Endothelial cell of umbilical vein (primary cell): ENCODE results near the gene CLVS2. TPM values are rescaled to one million over a fixed set of nuclear protein-coding genes. Genes with fewer than 3 reads are reported as not detected.

Source experiments
- BruUV-seq: library from RNA; stranded (reverse); fragments of 400-500 nt; replicated peaks from 2 replicates; lab custom pipeline; 2021; lab: Mats Ljungman, UMichigan
- CTCF ChIA-PET: fragments of 300-600, 350-600 bp; sonication (Branson Sonifier 250); formaldehyde crosslinking; loops from one replicate; lab custom pipeline; 2021; ENCODE audit warnings: antibody characterized with exemption, inconsistent platforms; lab: Charles Lee
- POLR2A ChIA-PET: fragments of 300-600, 350-600 bp; sonication (Branson Sonifier 250); formaldehyde crosslinking; loops from one replicate; lab custom pipeline; 2021; ENCODE audit warnings: antibody characterized with exemption, inconsistent platforms; lab: Charles Lee
- DNase-seq: peaks from one replicate; pipeline ENCODE4 v3.0.0-alpha.2; 2011; ENCODE audit warnings: low read depth, low spot score
- FAIRE-seq: peaks from 2 replicates; lab custom pipeline; 2011; peaks lifted over from hg19 to GRCh38; lab: Jason Lieb, UNC
- H2AFZ ChIP-seq: 2 replicates; pipeline ENCODE4 v1.6.0; 2012; ENCODE audit warnings: low read depth, low read length, control low read depth, inconsistent platforms
- H3K27ac ChIP-seq: 2 replicates; pipeline ENCODE4 v1.5.1; 2011; ENCODE audit warnings: low read depth, mild to moderate bottlenecking, control low read depth, low read length, moderate library complexity; ENCODE audit not compliant: insufficient read depth
- H3K27me3 ChIP-seq, 2 experiments: 2 replicates each; pipeline versions ENCODE4 v1.6.0 to v1.6.1; 2011; ENCODE audit warnings: low read length in 2 of 2, mixed read lengths in 1 of 2; ENCODE audit not compliant: control insufficient read depth in 2 of 2, insufficient read depth in 2 of 2
- H3K36me3 ChIP-seq, 2 experiments: 2 replicates in 1 of 2; 3 replicates in 1 of 2; pipeline ENCODE4 v1.5.1; 2011; ENCODE audit warnings: low read length in 2 of 2, mild to moderate bottlenecking in 1 of 2, moderate library complexity in 1 of 2; ENCODE audit not compliant: control insufficient read depth in 2 of 2, insufficient read depth in 2 of 2; ENCODE audit errors: extremely low read depth in 1 of 2
- H3K4me1 ChIP-seq: 3 replicates; pipeline ENCODE4 v1.5.1; 2011; ENCODE audit warnings: mild to moderate bottlenecking, low read length; ENCODE audit not compliant: control insufficient read depth, insufficient read depth; ENCODE audit errors: extremely low read depth
- H3K4me2 ChIP-seq: 2 replicates; pipeline ENCODE4 v1.6.1; 2011; ENCODE audit warnings: low read length, control low read depth, mixed read lengths; ENCODE audit not compliant: insufficient read depth
- H3K4me3 ChIP-seq, 3 experiments: fragments of 200-600 bp in 1 of 3; sonication (generic), shearing (Covaris generic) in 1 of 3; replicated peaks in 1 of 3; 2 replicates each; pipeline ENCODE4 v1.5.1; 2011 to 2016; ENCODE audit warnings: control low read depth in 3 of 3, low read length in 3 of 3, mild to moderate bottlenecking in 2 of 3, inconsistent platforms in 1 of 3, low read depth in 1 of 3, moderate library complexity in 1 of 3; ENCODE audit not compliant: insufficient read depth in 1 of 3
- H3K79me2 ChIP-seq: 2 replicates; pipeline ENCODE4 v1.6.0; 2012; ENCODE audit warnings: low read length, inconsistent platforms; ENCODE audit not compliant: control insufficient read depth, insufficient read depth
- H3K9ac ChIP-seq: replicated peaks from 2 replicates; pipeline ENCODE3; 2011; ENCODE audit warnings: low read length, control low read depth; ENCODE audit not compliant: insufficient read depth; ENCODE audit errors: extremely low read depth
- H3K9me1 ChIP-seq: replicated peaks from 3 replicates; pipeline ENCODE4 v1.6.0; 2011; ENCODE audit warnings: mild to moderate bottlenecking, low read length; ENCODE audit not compliant: control insufficient read depth, insufficient read depth; ENCODE audit errors: extremely low read depth
- H3K9me3 ChIP-seq: replicated peaks from 2 replicates; pipeline ENCODE4 v1.5.1; 2012; ENCODE audit warnings: low read length, inconsistent platforms; ENCODE audit not compliant: control insufficient read depth, insufficient read depth
- H4K20me1 ChIP-seq: replicated peaks from 2 replicates; pipeline ENCODE3; 2011; ENCODE audit warnings: mild to moderate bottlenecking, low read length; ENCODE audit not compliant: control insufficient read depth, insufficient read depth; ENCODE audit errors: extremely low read depth
- EZH2 ChIP-seq: IDR thresholded peaks from 2 replicates; pipeline ENCODE4 v1.6.1; 2012; ENCODE audit warnings: borderline replicate concordance, low read depth, mild to moderate bottlenecking, moderate library complexity, low read length, inconsistent platforms; ENCODE audit not compliant: severe bottlenecking
- FOS ChIP-seq: IDR thresholded peaks from 2 replicates; pipeline ENCODE4 v1.6.1; 2011; ENCODE audit warnings: mild to moderate bottlenecking, low read length, moderate library complexity, borderline replicate concordance; ENCODE audit not compliant: insufficient read depth
- GATA2 ChIP-seq: IDR thresholded peaks from 2 replicates; pipeline ENCODE4 v1.7.0; 2011; ENCODE audit warnings: low read depth, mild to moderate bottlenecking, moderate library complexity, mixed read lengths, low read length; ENCODE audit not compliant: insufficient read length, insufficient read depth
- JUN ChIP-seq: IDR thresholded peaks from 2 replicates; pipeline ENCODE4 v1.6.1; 2011; ENCODE audit warnings: borderline replicate concordance, low read depth; ENCODE audit not compliant: insufficient read length, insufficient read depth
- MYC ChIP-seq: IDR thresholded peaks from one replicate; pipeline ENCODE4 v1.6.1; 2011; ENCODE audit warnings: mild to moderate bottlenecking, low read depth, low read length
- POLR2A ChIP-seq: IDR thresholded peaks from 2 replicates; pipeline ENCODE4 v1.6.1; 2012; ENCODE audit warnings: low read depth, mild to moderate bottlenecking, control low read depth, low read length
- POLR2AphosphoS5 ChIP-seq: IDR thresholded peaks from 2 replicates; pipeline ENCODE4 v1.6.1; 2012; ENCODE audit warnings: low read depth, mild to moderate bottlenecking, control low read depth, low read length, moderate library complexity; ENCODE audit not compliant: insufficient read depth
- dilution Hi-C: fragments of 300-500 bp; cut with MboI; formaldehyde crosslinking; loops from one replicate; pipeline ENCODE4 v1.15.0; 2019; ENCODE audit warnings: low sequenced_read_pairs; ENCODE audit not compliant: extremely low pct_ligation_motif_present
- intact Hi-C: fragments of 100-400 bp; cut with micrococcal nuclease; formaldehyde crosslinking; loops from one replicate; pipeline ENCODE4 v1.10.0; 2022
- polyA plus RNA-seq, 4 experiments: library from polyadenylated mRNA; depleted of rRNA in 3 of 4; stranded (reverse) in 3 of 4; unstranded in 1 of 4; fragments of >200 nt; gene quantifications; 2 replicates each; pipeline versions ENCODE4 v1.2.1 to v1.2.3, GENCODE V29; 2011 to 2012; ENCODE audit warnings: missing spikeins in 1 of 4
- total RNA-seq: library from RNA; stranded (reverse); gene quantifications from 2 replicates; pipeline ENCODE4 v1.2.3, GENCODE V29; 2021
- TF ChIP-seq, protein P1 (sequence below), 2 donors: IDR thresholded peaks; 1 replicate in 1 of 2; 2 replicates in 1 of 2; pipeline ENCODE4 v1.5.1; 2011; ENCODE audit warnings: low read length in 2 of 2, mild to moderate bottlenecking in 2 of 2, moderate library complexity in 2 of 2, control low read depth in 1 of 2, inconsistent platforms in 1 of 2, low read depth in 1 of 2; ENCODE audit not compliant: insufficient read depth in 1 of 2; ENCODE audit errors: extremely low read depth in 1 of 2
- TF ChIP-seq, protein P2 (sequence below): IDR thresholded peaks from 2 replicates; pipeline ENCODE4 v1.6.1; 2011; ENCODE audit not compliant: insufficient read depth, insufficient read length

The CLVS2 gene
- total and polyA plus RNA-seq, 2 donors (not counting 3 experiments of a cell fraction or from before 2014, with no cell fraction given): not detected

DNA sequence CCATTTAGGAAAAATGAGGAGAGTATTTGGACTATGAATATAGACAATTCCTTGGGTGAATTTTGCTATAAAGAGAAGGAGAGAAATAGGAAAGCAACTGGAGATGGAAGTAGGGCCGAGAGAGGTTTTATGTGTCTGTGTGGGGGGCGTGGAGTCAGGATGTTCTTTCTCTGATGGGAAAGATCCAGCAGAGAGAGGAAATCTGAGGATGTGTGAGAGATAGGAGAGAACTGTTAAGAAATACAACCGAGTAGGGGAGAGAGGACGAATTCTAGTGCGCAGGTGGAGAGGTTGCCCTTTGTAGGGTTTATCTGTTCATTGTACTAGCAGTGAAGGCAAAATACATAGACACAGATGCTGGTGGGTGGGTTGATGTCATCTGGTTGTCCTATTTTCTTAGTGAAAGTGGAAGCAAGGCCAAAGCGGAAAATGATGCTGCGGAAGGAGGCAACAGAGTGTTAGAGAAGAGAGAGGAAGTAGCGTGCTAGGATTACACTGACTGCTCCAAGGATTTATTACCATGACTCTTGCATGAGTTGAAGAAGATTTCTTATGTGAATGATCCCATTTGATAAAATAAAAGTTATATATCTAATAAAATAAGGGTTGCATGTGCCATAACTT lies 57.7 kb downstream of the CLVS2 start:
- Histone ChIP-seq H4K20me1 (no peaks in the 10 kb centered on the region), H3K27me3 (no peaks in the 10 kb centered on the region), H3K4me2 (no peak overlapping the region), H3K4me3 (no peak overlapping the region), H3K4me1 (no peaks in the 10 kb centered on the region), H3K27ac (no peak overlapping the region), H2AFZ (no peak overlapping the region), H3K9me3 (no peaks in the 10 kb centered on the region), H3K9me1 (no peaks in the 10 kb centered on the region), H3K36me3 (no peaks in the 10 kb centered on the region), H3K79me2 (no peaks in the 10 kb centered on the region), H3K9ac (no peak overlapping the region)
- FAIRE-seq: no peak
- ChIA-PET CTCF (no interaction called here), POLR2A (no interaction called here)
- TF ChIP-seq JUN (no peak), MYC (no peak), FOS (no peak)
- dilution Hi-C loops: no loop called here
- no peak for DNase-seq
- BruUV-seq: no TSS peak
- intact Hi-C loops: no loop called here

DNA sequence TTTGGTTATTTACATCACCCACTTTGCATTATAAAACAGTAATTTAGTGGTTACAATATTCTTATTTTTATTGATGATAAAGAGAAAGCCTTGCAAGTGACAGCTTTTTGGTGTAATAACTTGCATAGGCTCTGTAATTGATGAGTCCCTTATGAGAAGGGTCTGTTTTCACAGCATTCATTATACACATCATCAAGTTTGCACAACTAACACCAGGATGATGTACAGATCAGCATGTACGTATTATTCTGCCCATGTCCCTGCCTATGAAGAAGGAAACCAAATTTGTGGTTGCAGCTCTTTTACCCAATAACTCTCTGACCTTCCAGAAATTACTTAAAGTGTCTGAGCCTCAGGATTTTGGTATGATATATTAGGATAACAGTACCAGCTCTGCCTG lies 59.2 kb downstream of the CLVS2 start:
- no peak for FAIRE-seq
- TF ChIP-seq, protein P1, sequence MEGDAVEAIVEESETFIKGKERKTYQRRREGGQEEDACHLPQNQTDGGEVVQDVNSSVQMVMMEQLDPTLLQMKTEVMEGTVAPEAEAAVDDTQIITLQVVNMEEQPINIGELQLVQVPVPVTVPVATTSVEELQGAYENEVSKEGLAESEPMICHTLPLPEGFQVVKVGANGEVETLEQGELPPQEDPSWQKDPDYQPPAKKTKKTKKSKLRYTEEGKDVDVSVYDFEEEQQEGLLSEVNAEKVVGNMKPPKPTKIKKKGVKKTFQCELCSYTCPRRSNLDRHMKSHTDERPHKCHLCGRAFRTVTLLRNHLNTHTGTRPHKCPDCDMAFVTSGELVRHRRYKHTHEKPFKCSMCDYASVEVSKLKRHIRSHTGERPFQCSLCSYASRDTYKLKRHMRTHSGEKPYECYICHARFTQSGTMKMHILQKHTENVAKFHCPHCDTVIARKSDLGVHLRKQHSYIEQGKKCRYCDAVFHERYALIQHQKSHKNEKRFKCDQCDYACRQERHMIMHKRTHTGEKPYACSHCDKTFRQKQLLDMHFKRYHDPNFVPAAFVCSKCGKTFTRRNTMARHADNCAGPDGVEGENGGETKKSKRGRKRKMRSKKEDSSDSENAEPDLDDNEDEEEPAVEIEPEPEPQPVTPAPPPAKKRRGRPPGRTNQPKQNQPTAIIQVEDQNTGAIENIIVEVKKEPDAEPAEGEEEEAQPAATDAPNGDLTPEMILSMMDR (IDR thresholded peaks at IDR 0.05; ENCODE audit: extremely low read depth in 1 of 2, insufficient read depth in 1 of 2, low read depth in 1 of 2, low read length in 2 of 2): no peak
- TF ChIP-seq POLR2AphosphoS5 (no peak), EZH2 (no peak), MYC (no peak), POLR2A (no peak), JUN (no peak), GATA2 (no peak), FOS (no peak)
- TF ChIP-seq, protein P2, sequence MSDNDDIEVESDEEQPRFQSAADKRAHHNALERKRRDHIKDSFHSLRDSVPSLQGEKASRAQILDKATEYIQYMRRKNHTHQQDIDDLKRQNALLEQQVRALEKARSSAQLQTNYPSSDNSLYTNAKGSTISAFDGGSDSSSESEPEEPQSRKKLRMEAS: no peak
- Histone ChIP-seq H3K79me2 (no peaks in the 10 kb centered on the region), H2AFZ (no peak overlapping the region), H3K27me3 (no peaks in the 10 kb centered on the region), H3K36me3 (no peaks in the 10 kb centered on the region), H3K9me3 (no peaks in the 10 kb centered on the region), H3K4me3 (no peak overlapping the region), H3K9ac (no peak overlapping the region), H3K27ac (no peak overlapping the region), H3K4me1 (no peaks in the 10 kb centered on the region), H3K9me1 (no peaks in the 10 kb centered on the region), H3K4me2 (no peak overlapping the region), H4K20me1 (no peaks in the 10 kb centered on the region)
- ChIA-PET POLR2A (no interaction called here), CTCF (no interaction called here)
- intact Hi-C loops (no loop called here), dilution Hi-C loops (no loop called here)
- BruUV-seq: no TSS peak
- DNase-seq: no peak
